ENCODE results near the gene VAMP2. TPM values are rescaled to one million over a fixed set of nuclear protein-coding genes. Genes with fewer than 3 reads are reported as not detected.

Gene VAMP2
- total and polyA plus RNA-seq, 10 of the 15 experiments (the other 5 are each of a cell fraction or from before 2014, with no cell fraction given), result 3.0 to 35.2 (median 25.0) TPM

DNA sequence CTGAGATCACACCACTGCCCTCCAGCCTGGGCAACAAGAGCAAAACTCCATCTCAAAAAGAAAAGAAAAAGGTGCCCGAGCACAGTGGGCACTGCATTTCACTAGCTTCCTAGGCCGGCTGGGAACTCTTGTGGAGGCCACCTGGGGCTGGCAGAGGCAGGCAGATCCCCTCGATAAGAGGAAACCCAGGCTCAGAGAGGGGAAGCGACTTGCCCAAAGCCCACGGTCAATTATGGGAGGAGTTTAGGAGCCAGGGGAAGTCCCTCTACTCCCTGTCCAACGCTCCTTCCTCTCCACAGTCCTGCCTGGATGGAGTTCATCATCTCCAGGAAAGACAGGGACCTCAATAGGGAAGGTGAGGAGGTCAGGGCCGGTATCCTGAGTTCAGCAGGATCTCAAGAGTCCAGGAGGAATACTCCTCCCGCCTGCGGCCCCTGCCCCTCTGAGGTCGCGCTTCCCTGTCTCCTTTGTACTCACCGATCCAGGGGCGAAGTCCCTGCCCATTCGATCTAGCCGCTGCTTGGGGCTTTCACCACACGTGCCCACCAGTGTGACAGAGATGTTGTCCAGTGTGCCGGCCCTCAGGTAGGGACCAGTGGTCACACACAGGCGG is 45.3 kb downstream of the VAMP2 start:
- FAIRE-seq (no peak), ATAC-seq (no peak), DNase-seq (ENCODE audit: low read depth, low spot score) (no peak)
- TF ChIP-seq SMARCA5 (IDR thresholded peaks at IDR 0.05) (no peak), GABPA (IDR thresholded peaks at IDR 0.05; ENCODE audit: low read depth) (no peak), LARP7 (IDR thresholded peaks at IDR 0.05) (0 out of 2 replicates have a peak, but pooled peaks have one; percentile 16)
- H3K4me1 ChIP-seq (ENCODE audit: control insufficient read depth, insufficient read depth, low read length), result peaks cover 13% of the 10 kb centered on the region
- in situ Hi-C loops (cut with MboI) (loop anchor here (5.0 kb wide), 1 partner anchor 180 kb away; the partner anchor contains the start of gene SLC25A35), intact Hi-C loops (cut with micrococcal nuclease; ENCODE audit: unreplicated experiment) (loop anchor here (5.0 kb wide), 1 partner anchor 55 kb away; no protein-coding TSS in a partner anchor)
- ChIA-PET RAD21 (ENCODE audit: unreplicated experiment) (interaction anchor here (0.6 to 3.3 kb wide), 4 partner anchors 12 to 129 kb away, joined by 3 to 40 read pairs (median 3); no protein-coding TSS in a partner anchor), SMC1A (ENCODE audit: uncharacterized antibody, unreplicated experiment) (interaction anchor here (1.3 to 3.7 kb wide), 2 partner anchors 17 to 57 kb away, joined by 3 to 28 read pairs; no protein-coding TSS in a partner anchor), POLR2A (interaction anchor here (0.5 to 0.6 kb wide), 2 partner anchors 41 to 43 kb away, joined by 4 to 6 read pairs; no protein-coding TSS in a partner anchor), CTCF (interaction anchor here (1.1 to 7.4 kb wide), 9 partner anchors 7 to 105 kb away, joined by 3 to 116 read pairs (median 35); no protein-coding TSS in a partner anchor)
- H3K79me2 ChIP-seq (ENCODE audit: control insufficient read depth, insufficient read depth, low read length), result no peaks in the 10 kb centered on the region
- no TSS peak for BruUV-seq (replicated peaks)
- no peaks in the 10 kb centered on the region for H3K36me3 ChIP-seq (ENCODE audit: control insufficient read depth in 2 of 2, insufficient read depth in 2 of 2, low read length in 1 of 2)
- H3K9me3 ChIP-seq (replicated peaks; ENCODE audit: control insufficient read depth, insufficient read depth, low read length), result no peaks in the 10 kb centered on the region
- peaks cover 0 to 2% of the 10 kb centered on the region in 2 experiments; a peak in 3 of 4 replicates for H3K27me3 ChIP-seq (replicated peaks in 1 of 2; ENCODE audit: control insufficient read depth in 2 of 2, insufficient read depth in 2 of 2, low read length in 1 of 2)
- H3K9ac ChIP-seq (ENCODE audit: control insufficient read depth, insufficient read depth, low read length), result no peak overlapping the region
- WGBS (ENCODE audit: insufficient coverage, insufficient replicate concordance, low lambda C conversion rate, missing lambda C conversion rate), result 14% methylated on average over 18 of the region's 18 CpGs
- peak overlapping the region; percentile 86; the same call in 1 of the 2 replicates for H3K4me3 ChIP-seq
- H3K4me2 ChIP-seq (ENCODE audit: control insufficient read depth, insufficient read depth), result peak overlapping the region; percentile 67; the same call in 1 of the 2 replicates
- no peak overlapping the region for H2AFZ ChIP-seq (ENCODE audit: control insufficient read depth, low read depth, low read length)
- no peaks in the 10 kb centered on the region for H4K20me1 ChIP-seq (ENCODE audit: control insufficient read depth, insufficient read depth)
- H3K27ac ChIP-seq (ENCODE audit: control insufficient read depth, insufficient read depth), result no peak overlapping the region

DNA sequence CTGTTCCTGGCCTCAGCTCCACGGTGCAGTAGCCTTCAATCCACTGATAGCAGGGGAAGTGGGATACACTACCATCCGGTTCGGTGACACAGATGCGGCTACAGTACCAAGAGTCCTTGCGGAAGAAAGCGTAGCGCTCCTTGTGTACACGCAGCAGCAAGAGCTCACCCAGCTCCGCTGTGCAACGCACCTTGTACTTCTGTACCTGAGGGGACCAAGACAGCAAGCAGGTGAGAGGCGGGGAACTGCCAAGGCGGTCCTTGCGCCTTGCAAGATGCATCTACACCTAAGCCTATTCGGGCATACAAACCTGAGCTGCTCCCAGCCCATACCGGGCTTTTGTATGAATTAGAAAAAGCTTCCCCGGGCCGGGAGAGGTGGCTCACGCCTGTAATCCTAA is 46.0 kb downstream of the VAMP2 start:
- in situ Hi-C loops (cut with MboI) (loop anchor here (5.0 kb wide), 1 partner anchor 181 kb away; the partner anchor contains the start of gene SLC25A35), intact Hi-C loops (cut with micrococcal nuclease; ENCODE audit: unreplicated experiment) (loop anchor here (5.0 kb wide), 1 partner anchor 54 kb away; no protein-coding TSS in a partner anchor)
- Histone ChIP-seq H3K27me3 (replicated peaks in 1 of 2; ENCODE audit: control insufficient read depth in 2 of 2, insufficient read depth in 2 of 2, low read length in 1 of 2) (peaks cover 0 to 2% of the 10 kb centered on the region in 2 experiments; a peak in 3 of 4 replicates), H3K4me3 (no peak overlapping the region), H3K4me2 (ENCODE audit: control insufficient read depth, insufficient read depth) (no peak overlapping the region), H3K4me1 (ENCODE audit: control insufficient read depth, insufficient read depth, low read length) (peaks cover 11% of the 10 kb centered on the region), H2AFZ (ENCODE audit: control insufficient read depth, low read depth, low read length) (no peak overlapping the region), H4K20me1 (ENCODE audit: control insufficient read depth, insufficient read depth) (no peaks in the 10 kb centered on the region), H3K9ac (ENCODE audit: control insufficient read depth, insufficient read depth, low read length) (no peak overlapping the region), H3K27ac (ENCODE audit: control insufficient read depth, insufficient read depth) (no peak overlapping the region), H3K79me2 (ENCODE audit: control insufficient read depth, insufficient read depth, low read length) (no peaks in the 10 kb centered on the region), H3K9me3 (replicated peaks; ENCODE audit: control insufficient read depth, insufficient read depth, low read length) (no peaks in the 10 kb centered on the region), H3K36me3 (ENCODE audit: control insufficient read depth in 2 of 2, insufficient read depth in 2 of 2, low read length in 1 of 2) (no peaks in the 10 kb centered on the region)
- RAD21 ChIA-PET (ENCODE audit: unreplicated experiment), result interaction anchor here (0.6 to 0.9 kb wide), 2 partner anchors 12 to 50 kb away, joined by 3 read pairs; no protein-coding TSS in a partner anchor
- BruUV-seq (replicated peaks), result no TSS peak
- no peak for DNase-seq (ENCODE audit: low read depth, low spot score)
- CTCF ChIA-PET, result interaction anchor here (1.1 to 7.4 kb wide), 6 partner anchors 9 to 106 kb away, joined by 3 to 116 read pairs (median 70); no protein-coding TSS in a partner anchor
- SMC1A ChIA-PET (ENCODE audit: uncharacterized antibody, unreplicated experiment), result interaction anchor here (1.1 to 3.7 kb wide), 3 partner anchors 10 to 56 kb away, joined by 3 to 28 read pairs (median 6); no protein-coding TSS in a partner anchor
- no peak for TF ChIP-seq TCF7 (IDR thresholded peaks at IDR 0.05; ENCODE audit: borderline replicate concordance)
- no peak for TF ChIP-seq CHD1 (IDR thresholded peaks at IDR 0.05; ENCODE audit: low read depth, low read length)
- TF ChIP-seq SMC3 (IDR thresholded peaks at IDR 0.05; ENCODE audit: borderline replicate concordance, low read length), result no peak
- TF ChIP-seq, protein P1, sequence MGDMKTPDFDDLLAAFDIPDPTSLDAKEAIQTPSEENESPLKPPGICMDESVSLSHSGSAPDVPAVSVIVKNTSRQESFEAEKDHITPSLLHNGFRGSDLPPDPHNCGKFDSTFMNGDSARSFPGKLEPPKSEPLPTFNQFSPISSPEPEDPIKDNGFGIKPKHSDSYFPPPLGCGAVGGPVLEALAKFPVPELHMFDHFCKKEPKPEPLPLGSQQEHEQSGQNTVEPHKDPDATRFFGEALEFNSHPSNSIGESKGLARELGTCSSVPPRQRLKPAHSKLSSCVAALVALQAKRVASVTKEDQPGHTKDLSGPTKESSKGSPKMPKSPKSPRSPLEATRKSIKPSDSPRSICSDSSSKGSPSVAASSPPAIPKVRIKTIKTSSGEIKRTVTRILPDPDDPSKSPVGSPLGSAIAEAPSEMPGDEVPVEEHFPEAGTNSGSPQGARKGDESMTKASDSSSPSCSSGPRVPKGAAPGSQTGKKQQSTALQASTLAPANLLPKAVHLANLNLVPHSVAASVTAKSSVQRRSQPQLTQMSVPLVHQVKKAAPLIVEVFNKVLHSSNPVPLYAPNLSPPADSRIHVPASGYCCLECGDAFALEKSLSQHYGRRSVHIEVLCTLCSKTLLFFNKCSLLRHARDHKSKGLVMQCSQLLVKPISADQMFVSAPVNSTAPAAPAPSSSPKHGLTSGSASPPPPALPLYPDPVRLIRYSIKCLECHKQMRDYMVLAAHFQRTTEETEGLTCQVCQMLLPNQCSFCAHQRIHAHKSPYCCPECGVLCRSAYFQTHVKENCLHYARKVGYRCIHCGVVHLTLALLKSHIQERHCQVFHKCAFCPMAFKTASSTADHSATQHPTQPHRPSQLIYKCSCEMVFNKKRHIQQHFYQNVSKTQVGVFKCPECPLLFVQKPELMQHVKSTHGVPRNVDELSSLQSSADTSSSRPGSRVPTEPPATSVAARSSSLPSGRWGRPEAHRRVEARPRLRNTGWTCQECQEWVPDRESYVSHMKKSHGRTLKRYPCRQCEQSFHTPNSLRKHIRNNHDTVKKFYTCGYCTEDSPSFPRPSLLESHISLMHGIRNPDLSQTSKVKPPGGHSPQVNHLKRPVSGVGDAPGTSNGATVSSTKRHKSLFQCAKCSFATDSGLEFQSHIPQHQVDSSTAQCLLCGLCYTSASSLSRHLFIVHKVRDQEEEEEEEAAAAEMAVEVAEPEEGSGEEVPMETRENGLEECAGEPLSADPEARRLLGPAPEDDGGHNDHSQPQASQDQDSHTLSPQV (IDR thresholded peaks at IDR 0.05), result no peak
- no peak for TF ChIP-seq MYB (IDR thresholded peaks at IDR 0.05; ENCODE audit: borderline replicate concordance, low read depth, low read length)
- TF ChIP-seq ZSCAN29 (IDR thresholded peaks at IDR 0.05), result no peak
- FAIRE-seq, result no peak
- WGBS (ENCODE audit: insufficient coverage, insufficient replicate concordance, low lambda C conversion rate, missing lambda C conversion rate), result 42% methylated on average over 18 of the region's 18 CpGs
- POLR2A ChIA-PET, result interaction anchor here (0.6 kb wide), 1 partner anchor 42 kb away, joined by 6 read pairs; no protein-coding TSS in a partner anchor
- no peak for ATAC-seq

Data from GM12878 (cell line).